Prostate gland (tissue), 2 donors: ENCODE results near the gene PPM1N. TPM values are rescaled to one million over a fixed set of nuclear protein-coding genes. Genes with fewer than 3 reads are reported as not detected.

ENCODE experiments used
- DNase-seq: peaks from one replicate; pipeline ENCODE4 v3.0.0-alpha.2; 2019; ENCODE audit warnings: low spot score
- H3K27ac ChIP-seq, 2 donors: fragments of 200-600 bp; sonication (generic); 2 replicates each; pipeline ENCODE4 v1.5.1; 2017 to 2019
- H3K27me3 ChIP-seq: fragments of 200-600 bp; sonication (generic); replicated peaks from 2 replicates; pipeline ENCODE4 v1.5.1; 2019; ENCODE audit not compliant: insufficient read depth
- H3K36me3 ChIP-seq, 2 donors: fragments of 200-600 bp; sonication (generic); 1 replicate in 1 of 2; 2 replicates in 1 of 2; pipeline versions ENCODE4 v1.5.1 to v1.8.1; 2017 to 2019
- H3K4me1 ChIP-seq: fragments of 200-600 bp; sonication (generic); replicated peaks from 2 replicates; pipeline ENCODE4 v1.5.1; 2019
- H3K4me3 ChIP-seq, 2 donors: fragments of 200-600 bp; sonication (generic); 2 replicates each; pipeline ENCODE4 v1.5.1; 2017 to 2019
- H3K9me3 ChIP-seq: fragments of 200-600 bp; sonication (generic); 2 replicates; pipeline ENCODE4 v1.5.1; 2017
- CTCF ChIP-seq, 4 experiments: fragments of 200-600 bp in 2 of 4; fragments of 450-650 bp in 2 of 4; sonication (generic) in 2 of 4; IDR thresholded peaks; 1 replicate in 3 of 4; 2 replicates in 1 of 4; pipeline ENCODE4 v1.5.1; 2016 to 2019; ENCODE audit warnings: antibody characterized with exemption in 4 of 4, mild to moderate bottlenecking in 2 of 4, moderate library complexity in 2 of 4
- POLR2A ChIP-seq: fragments of 450-650 bp; IDR thresholded peaks from one replicate; pipeline ENCODE4 v1.6.1; 2016; ENCODE audit warnings: antibody characterized with exemption, mild to moderate bottlenecking
- POLR2AphosphoS5 ChIP-seq: sonication (generic); formaldehyde crosslinking; IDR thresholded peaks from one replicate; pipeline ENCODE4 v1.6.1; 2017; ENCODE audit warnings: antibody characterized with exemption
- WGBS: methylation state at CpG from one replicate; pipeline ENCODE4 v1.1.5; 2018; 5-methylcytosine and 5-hydroxymethylcytosine counted together
- intact Hi-C: fragments of 100-400 bp; cut with DNase I; formaldehyde crosslinking; loops from one replicate; pipeline ENCODE4 v1.14.2; 2022
- total RNA-seq, 2 donors: library from RNA; depleted of rRNA; stranded (reverse); fragments of >200 nt; gene quantifications; one replicate each; pipeline ENCODE4 v1.1.0, GENCODE V29; 2016

The PPM1N gene
- total RNA-seq, 2 donors from 2014 or later = 0.36 to 1.8 TPM

GRCh38 chr19:45506246-45506988 is 8.2 kb downstream of the PPM1N start:
- DNase-seq = peak; percentile 96
- Histone ChIP-seq H3K36me3 (no peaks in the 10 kb centered on the region), H3K27me3 (no peaks in the 10 kb centered on the region), H3K4me3 (peak overlapping the region; percentile 82 to 100), H3K9me3 (no peaks in the 10 kb centered on the region), H3K4me1 (peaks cover 7% of the 10 kb centered on the region), H3K27ac (peak overlapping the region; percentile 93 to 95)
- TF ChIP-seq CTCF (IDR thresholded peaks at IDR 0.05) = peak; percentile 47 to 69 (median 62)
- peak; percentile 87 for TF ChIP-seq POLR2AphosphoS5
- TF ChIP-seq POLR2A = peak; percentile 88
- 3% methylated on average over 29 of the region's 47 CpGs for WGBS
- intact Hi-C loops = no loop called here

DNA sequence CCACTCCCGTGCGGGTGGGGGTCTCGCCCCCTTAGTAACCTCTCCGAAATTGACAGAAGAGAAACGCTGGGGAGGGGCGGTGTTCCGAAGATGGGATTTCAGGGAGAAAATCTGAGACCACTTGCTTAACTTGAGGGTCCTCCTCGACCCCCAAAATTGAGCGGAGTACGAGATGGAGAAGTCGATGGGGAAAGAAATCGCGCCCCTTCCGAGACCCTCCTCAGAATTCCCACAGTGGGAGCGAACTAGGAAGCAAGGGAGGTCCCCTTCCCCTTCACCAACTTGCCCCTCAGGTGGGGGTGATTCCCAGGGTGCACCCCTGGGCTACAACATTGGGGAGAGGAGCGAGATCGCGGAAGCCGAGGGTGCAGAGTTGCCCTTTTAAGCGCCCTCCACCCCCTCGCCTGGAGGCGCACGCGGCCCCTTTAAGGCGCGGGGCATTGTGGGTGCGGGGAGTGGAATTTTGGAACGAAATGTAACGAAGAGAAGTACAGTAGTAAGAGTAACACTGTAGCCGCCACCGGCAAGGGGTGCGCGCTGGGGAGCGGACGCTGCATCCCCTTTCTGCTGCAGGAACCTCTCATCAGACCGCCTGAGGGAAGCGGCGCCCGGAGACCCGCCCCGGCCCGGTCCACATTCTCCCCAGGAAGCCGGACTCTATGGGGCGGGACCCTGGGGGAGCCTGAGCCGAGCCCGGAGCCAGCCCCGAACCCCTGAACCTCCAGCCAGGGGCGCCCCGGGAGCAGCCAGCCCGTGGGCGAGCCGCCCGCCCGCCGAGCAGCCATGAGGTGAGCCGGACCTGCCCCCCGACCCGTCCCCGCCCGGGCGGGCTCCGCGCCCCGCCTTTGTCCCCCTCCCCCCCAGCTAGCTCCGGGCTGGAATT is 9.0 kb downstream of the PPM1N start, which contains the start of gene VASP:
VASP (plus strand) TSS at position 491 of the 883 bp plus-strand sequence; CDS start at position 784, 293 bp downstream.
- TF ChIP-seq CTCF (IDR thresholded peaks at IDR 0.05) (peak in 2 of 4 experiments; percentile 26 to 32), POLR2A (peak; percentile 97), POLR2AphosphoS5 (peak; percentile 99)
- intact Hi-C loops = no loop called here
- DNase-seq = peak; percentile 89
- Histone ChIP-seq H3K27me3 (no peaks in the 10 kb centered on the region), H3K4me3 (peak within 1 kb of the TSS; percentile 82 to 100), H3K4me1 (peaks cover 13% of the 10 kb centered on the region), H3K36me3 (no peaks in the 10 kb centered on the region), H3K27ac (peak within 1 kb of the TSS; percentile 93 to 95), H3K9me3 (no peaks in the 10 kb centered on the region)
- 0% methylated on average over 43 of the region's 65 CpGs for WGBS

DNA sequence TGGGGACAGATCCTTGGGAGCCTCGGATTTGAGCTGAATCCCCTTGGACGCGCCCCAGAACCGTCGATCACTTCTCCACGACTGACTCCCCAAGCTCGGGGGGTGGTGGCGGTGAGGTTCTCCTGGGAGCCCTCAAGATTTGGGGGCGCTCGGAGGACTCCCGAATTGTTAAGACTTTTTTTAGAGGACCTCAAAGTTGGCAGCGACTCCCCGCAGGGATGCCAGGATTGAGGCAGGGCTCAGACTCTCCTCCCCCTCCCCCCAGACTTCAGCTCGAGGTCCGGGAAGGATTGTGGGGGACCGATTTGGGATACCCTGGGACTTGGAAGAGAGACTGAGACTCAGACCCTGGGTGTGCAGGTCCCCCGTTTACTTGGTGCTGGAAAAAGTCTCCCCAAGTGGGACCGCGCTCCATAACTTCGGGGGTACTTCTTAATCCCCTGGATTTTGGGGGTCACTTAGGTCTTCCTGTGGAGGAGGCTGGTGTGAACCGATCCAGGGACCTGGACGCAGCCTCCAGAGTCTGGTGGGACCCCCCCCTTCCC is 9.7 kb downstream of the PPM1N start:
- intact Hi-C loops = no loop called here
- H3K27me3 ChIP-seq = no peaks in the 10 kb centered on the region
- DNase-seq = peak; percentile 36
- WGBS = 2% methylated on average over 19 of the region's 22 CpGs
- H3K27ac ChIP-seq = peak overlapping the region; percentile 93 to 95
- H3K9me3 ChIP-seq = no peaks in the 10 kb centered on the region
- peak overlapping the region; percentile 82 to 100 for H3K4me3 ChIP-seq
- no peaks in the 10 kb centered on the region for H3K36me3 ChIP-seq
- TF ChIP-seq POLR2AphosphoS5 = no peak
- no peak for TF ChIP-seq CTCF (IDR thresholded peaks at IDR 0.05)
- TF ChIP-seq POLR2A = no peak
- peaks cover 13% of the 10 kb centered on the region for H3K4me1 ChIP-seq

DNA sequence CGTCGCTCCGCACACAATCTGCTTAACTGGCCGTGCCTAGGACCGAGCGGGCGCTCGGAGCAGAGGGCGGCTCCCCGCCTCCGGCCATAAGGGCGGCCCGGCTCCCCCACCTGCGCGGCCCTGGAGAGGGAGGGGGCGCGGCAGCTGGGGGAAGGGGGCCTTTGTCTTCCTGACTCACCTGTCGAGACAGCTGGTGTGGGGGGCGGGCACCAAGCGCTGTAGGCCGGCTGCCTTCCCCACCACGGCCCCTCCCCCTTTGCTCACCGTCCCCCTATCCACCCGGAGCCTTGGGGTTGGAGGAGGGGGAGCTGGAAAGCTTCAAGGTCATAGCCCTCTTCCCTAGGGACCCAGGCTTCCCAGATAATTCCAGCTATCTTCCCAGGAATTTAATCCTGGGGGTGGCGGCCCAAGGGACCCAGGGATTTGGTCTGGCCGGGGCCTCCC is 10.2 kb downstream of the PPM1N start:
- Histone ChIP-seq H3K27ac (peak overlapping the region; percentile 93 to 95), H3K9me3 (no peaks in the 10 kb centered on the region), H3K4me3 (peak overlapping the region; percentile 82 to 100), H3K27me3 (no peaks in the 10 kb centered on the region), H3K4me1 (peaks cover 13% of the 10 kb centered on the region), H3K36me3 (no peaks in the 10 kb centered on the region)
- 0% methylated on average over 26 of the region's 26 CpGs for WGBS
- DNase-seq = peak; percentile 48
- TF ChIP-seq POLR2AphosphoS5 (no peak), POLR2A (no peak), CTCF (IDR thresholded peaks at IDR 0.05) (no peak)
- intact Hi-C loops = no loop called here
